ENCODE data around the gene GPC6.

GPC6 gene

DNA sequence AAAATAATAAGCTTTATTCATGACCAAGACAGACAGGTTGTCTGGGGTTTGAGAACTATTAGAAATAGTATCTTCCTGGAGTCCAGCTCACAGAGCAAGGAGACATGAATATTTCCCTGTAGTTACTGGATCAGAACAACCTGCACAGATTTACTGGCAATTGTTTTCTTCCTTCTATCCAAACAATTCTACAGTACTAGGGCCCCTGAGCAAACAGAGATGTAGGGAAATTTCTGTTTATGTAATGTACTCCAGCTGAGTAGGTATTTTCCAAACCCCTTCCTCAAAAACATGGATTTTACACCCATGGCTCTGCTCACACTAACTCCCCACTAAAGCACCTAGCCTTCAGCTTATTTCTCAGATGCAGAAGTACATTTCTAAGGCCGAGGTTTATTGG is 557.6 kb downstream of the GPC6 start:
- no peak overlapping the region for H3K4me3 ChIP-seq (ENCODE audit: low read depth, low read length)

GRCh38 chr13:93786846-93787489 is 560.4 kb downstream of the GPC6 start:
- no peak overlapping the region for H3K4me3 ChIP-seq (ENCODE audit: low read depth, low read length)
- TF ChIP-seq, protein P1, sequence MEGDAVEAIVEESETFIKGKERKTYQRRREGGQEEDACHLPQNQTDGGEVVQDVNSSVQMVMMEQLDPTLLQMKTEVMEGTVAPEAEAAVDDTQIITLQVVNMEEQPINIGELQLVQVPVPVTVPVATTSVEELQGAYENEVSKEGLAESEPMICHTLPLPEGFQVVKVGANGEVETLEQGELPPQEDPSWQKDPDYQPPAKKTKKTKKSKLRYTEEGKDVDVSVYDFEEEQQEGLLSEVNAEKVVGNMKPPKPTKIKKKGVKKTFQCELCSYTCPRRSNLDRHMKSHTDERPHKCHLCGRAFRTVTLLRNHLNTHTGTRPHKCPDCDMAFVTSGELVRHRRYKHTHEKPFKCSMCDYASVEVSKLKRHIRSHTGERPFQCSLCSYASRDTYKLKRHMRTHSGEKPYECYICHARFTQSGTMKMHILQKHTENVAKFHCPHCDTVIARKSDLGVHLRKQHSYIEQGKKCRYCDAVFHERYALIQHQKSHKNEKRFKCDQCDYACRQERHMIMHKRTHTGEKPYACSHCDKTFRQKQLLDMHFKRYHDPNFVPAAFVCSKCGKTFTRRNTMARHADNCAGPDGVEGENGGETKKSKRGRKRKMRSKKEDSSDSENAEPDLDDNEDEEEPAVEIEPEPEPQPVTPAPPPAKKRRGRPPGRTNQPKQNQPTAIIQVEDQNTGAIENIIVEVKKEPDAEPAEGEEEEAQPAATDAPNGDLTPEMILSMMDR (IDR thresholded peaks at IDR 0.05; ENCODE audit: low read depth, low read length): no peak

More for the DNA sequence above, 557.6 kb downstream of the GPC6 start:
- TF ChIP-seq, protein P1 (IDR thresholded peaks at IDR 0.05; ENCODE audit: low read depth, low read length): no peak

DNA sequence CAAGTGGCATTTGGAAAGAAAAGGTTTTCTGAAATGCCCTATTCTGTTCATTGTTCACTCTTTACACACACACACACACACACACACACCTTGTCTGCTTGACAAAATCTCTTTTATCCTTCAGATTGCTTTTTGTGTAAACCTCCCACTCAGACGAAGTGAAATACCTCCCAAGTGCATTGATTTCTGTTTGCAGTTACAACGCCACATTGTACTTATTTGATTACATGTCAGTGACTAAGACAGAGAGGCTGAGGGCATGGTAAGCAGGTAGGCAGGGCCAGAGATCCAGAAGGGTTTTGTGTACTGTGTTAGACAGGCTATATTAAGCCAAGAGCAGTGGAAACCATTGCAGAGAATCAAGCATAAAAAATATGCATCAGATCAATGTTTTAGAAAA is 561.8 kb downstream of the GPC6 start:
- no peak overlapping the region for H3K4me3 ChIP-seq (ENCODE audit: low read depth, low read length)
- TF ChIP-seq, protein P1 (IDR thresholded peaks at IDR 0.05; ENCODE audit: low read depth, low read length): no peak

DNA sequence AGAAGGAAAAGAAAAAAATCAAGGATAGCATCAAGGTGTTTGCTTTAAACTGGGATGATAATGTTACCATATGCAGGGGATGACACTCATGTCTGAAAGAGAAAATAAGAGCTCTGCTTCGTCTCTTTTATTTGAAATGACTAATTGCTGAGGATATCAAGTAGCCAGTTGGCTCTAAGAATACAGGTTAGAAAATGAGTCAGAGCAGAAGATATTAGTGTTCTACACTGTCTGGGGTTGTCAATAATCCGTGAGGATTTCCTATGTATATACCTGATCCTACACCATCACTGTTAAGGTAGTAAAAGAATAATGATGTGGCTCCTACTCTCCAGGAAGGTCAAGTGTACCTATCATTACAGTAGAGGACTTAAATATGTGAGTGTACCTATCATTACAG is 562.5 kb downstream of the GPC6 start:
- TF ChIP-seq, protein P1 (IDR thresholded peaks at IDR 0.05; ENCODE audit: low read depth, low read length): no peak
- no peak overlapping the region for H3K4me3 ChIP-seq (ENCODE audit: low read depth, low read length)

DNA sequence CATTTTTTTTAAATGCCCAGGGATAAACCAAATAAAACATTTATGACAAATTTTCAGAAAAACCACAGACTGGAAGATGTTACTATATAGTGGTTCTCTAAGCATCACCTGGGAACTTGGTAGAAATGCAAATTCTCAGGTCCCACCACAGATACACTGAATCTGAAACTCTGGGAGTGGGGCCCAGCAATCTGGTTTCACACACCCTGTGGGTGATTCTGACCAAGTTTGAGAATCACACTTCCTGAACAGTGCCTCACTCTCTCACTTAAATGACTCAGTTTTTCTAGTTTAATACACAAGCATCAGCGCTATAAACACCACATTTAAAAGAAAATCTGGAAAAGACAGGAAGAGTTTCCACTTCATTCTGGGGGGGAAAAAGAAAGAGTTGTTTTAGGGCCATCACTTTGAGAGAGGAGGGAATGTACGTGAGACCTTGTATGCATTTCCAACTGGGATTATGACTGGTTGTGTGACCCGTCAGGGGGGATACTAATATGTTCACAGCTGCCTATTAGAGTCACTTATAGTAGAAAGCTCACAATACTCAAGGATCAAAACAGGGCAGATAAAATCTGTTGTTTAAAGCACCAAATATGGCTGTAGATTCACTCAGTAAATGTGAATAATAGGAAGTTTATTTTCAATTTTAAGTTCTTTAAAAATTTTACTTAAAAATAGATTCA is 567.7 kb downstream of the GPC6 start:
- TF ChIP-seq, protein P1 (IDR thresholded peaks at IDR 0.05; ENCODE audit: low read depth, low read length): no peak
- H3K4me3 ChIP-seq (ENCODE audit: low read depth, low read length): no peak overlapping the region

GRCh38 chr13:93797463-93797862 is 570.9 kb downstream of the GPC6 start:
- no peak overlapping the region for H3K4me3 ChIP-seq (ENCODE audit: low read depth, low read length)

DNA sequence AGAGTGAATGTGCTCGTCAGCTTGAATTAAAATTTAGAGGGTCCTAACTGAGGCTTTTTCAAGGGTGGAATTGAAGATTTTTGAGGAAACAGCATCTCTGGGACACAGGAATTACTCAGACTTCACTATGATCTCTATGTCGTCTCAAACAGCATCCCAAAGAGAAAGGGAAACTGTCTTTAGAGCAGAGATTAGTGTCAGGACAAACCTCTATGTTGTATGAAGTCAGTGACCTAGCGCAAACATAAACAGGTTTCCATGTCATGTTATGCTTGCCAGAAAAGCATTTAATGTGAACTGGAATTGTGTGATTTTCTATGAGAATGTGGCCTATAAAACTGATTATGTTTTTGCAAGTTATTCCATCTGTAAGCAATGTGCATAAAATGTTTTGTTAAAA is 573.7 kb downstream of the GPC6 start:
- no peak overlapping the region for H3K4me3 ChIP-seq (ENCODE audit: low read depth, low read length)
- TF ChIP-seq, protein P1 (IDR thresholded peaks at IDR 0.05; ENCODE audit: low read depth, low read length): no peak

More at GRCh38 chr13:93797463-93797862, 570.9 kb downstream of the GPC6 start:
- TF ChIP-seq, protein P1 (IDR thresholded peaks at IDR 0.05; ENCODE audit: low read depth, low read length): no peak

Measured in WI38 (cell line).